PFSK-1 (cell line): ENCODE data around the gene GTF2A1.

Source experiments
- POLR2AphosphoS5 ChIP-seq: IDR thresholded peaks from 2 replicates; pipeline ENCODE4 v1.6.1; 2012; ENCODE audit warnings: low read depth, mild to moderate bottlenecking, control low read depth, low read length, moderate library complexity
- TAF1 ChIP-seq: IDR thresholded peaks from 2 replicates; pipeline ENCODE4 v1.6.1; 2012; ENCODE audit warnings: low read length, control low read depth, borderline replicate concordance; ENCODE audit not compliant: insufficient read depth

GRCh38 chr14:81269979-81270375 lies 49.2 kb upstream of the GTF2A1 start:
- TF ChIP-seq POLR2AphosphoS5 = no peak
- no peak for TF ChIP-seq TAF1
